Endodermal cell (in vitro differentiated cells): ENCODE measurements around the gene ACOT7. TPM values are rescaled to one million over a fixed set of nuclear protein-coding genes. Genes with fewer than 3 reads are reported as not detected.

ENCODE experiments used
- DNase-seq: peaks from one replicate; pipeline ENCODE4 v3.0.0-alpha.2; 2017
- H3K27ac ChIP-seq: 2 replicates; pipeline ENCODE4 v1.5.1; 2013; ENCODE audit warnings: mild to moderate bottlenecking, low read depth, low read length, moderate library complexity
- H3K27me3 ChIP-seq: 2 replicates; pipeline ENCODE4 v1.6.1; 2013; ENCODE audit warnings: mild to moderate bottlenecking, low read length, moderate library complexity; ENCODE audit not compliant: insufficient read depth, control insufficient read depth, poor library complexity, severe bottlenecking
- H3K36me3 ChIP-seq: 2 replicates; pipeline ENCODE4 v1.7.0; 2013; ENCODE audit warnings: mild to moderate bottlenecking, low read length, moderate library complexity; ENCODE audit not compliant: control insufficient read depth, insufficient read depth
- H3K4me1 ChIP-seq: one replicate; pipeline ENCODE4 v1.7.0; 2013; ENCODE audit warnings: low read length; ENCODE audit not compliant: control insufficient read depth, insufficient read depth
- H3K4me3 ChIP-seq: 2 replicates; pipeline ENCODE4 v1.5.1; 2013; ENCODE audit warnings: mild to moderate bottlenecking, low read length, moderate library complexity
- H3K9ac ChIP-seq: 2 replicates; pipeline ENCODE4 v1.6.1; 2013; ENCODE audit warnings: mild to moderate bottlenecking, low read length, moderate library complexity; ENCODE audit not compliant: poor library complexity, severe bottlenecking; ENCODE audit errors: extremely low read depth
- H3K9me3 ChIP-seq: 2 replicates; pipeline ENCODE4 v1.6.1; 2013; ENCODE audit warnings: mild to moderate bottlenecking, low read length, moderate library complexity; ENCODE audit not compliant: control insufficient read depth
- H3K27ac Mint-ChIP-seq: 2 replicates; pipeline ENCODE4 v1.8.0; 2020; ENCODE audit warnings: mixed read lengths
- H3K27me3 Mint-ChIP-seq: 2 replicates; pipeline ENCODE4 v1.8.0; 2021; ENCODE audit warnings: mild to moderate bottlenecking, mixed read lengths; ENCODE audit not compliant: insufficient read depth
- H3K36me3 Mint-ChIP-seq: 2 replicates; pipeline ENCODE4 v1.8.0; 2020; ENCODE audit warnings: low read depth, mixed read lengths
- H3K4me1 Mint-ChIP-seq: 2 replicates; pipeline ENCODE4 v1.8.0; 2020; ENCODE audit warnings: mixed read lengths
- H3K4me3 Mint-ChIP-seq: 2 replicates; pipeline ENCODE4 v1.8.0; 2020; ENCODE audit warnings: mild to moderate bottlenecking, moderate library complexity, mixed read lengths
- H3K9me3 Mint-ChIP-seq: 2 replicates; pipeline ENCODE4 v1.8.0; 2020; ENCODE audit warnings: mild to moderate bottlenecking, mixed read lengths
- CTCF ChIP-seq: fragments of 200-600 bp; sonication (generic); conservative IDR thresholded peaks from 2 replicates; pipeline ENCODE4 v1.5.0; 2021; ENCODE audit warnings: antibody characterized with exemption, mild to moderate bottlenecking
- WGBS, 2 experiments: methylation state at CpG; one replicate each; pipeline versions ENCODE4 v1.1.5 to v1.1.7; 2013; ENCODE audit warnings: missing lambda C conversion rate in 2 of 2, mixed read lengths in 1 of 2; ENCODE audit not compliant: insufficient coverage in 1 of 2, insufficient read length in 1 of 2; 5-methylcytosine and 5-hydroxymethylcytosine counted together
- total RNA-seq, 2 donors: library from RNA; stranded (reverse); fragmentation: NEBNext Ultra II Directional in 1 of 2; extraction: Animal tissue kit (Norgen Biotek cat#: 25700) in 1 of 2; gene quantifications; 2 replicates in 1 of 2; 3 replicates in 1 of 2; pipeline ENCODE4 v1.2.1, GENCODE V29; 2021

The ACOT7 gene
- total RNA-seq, 2 donors from 2014 or later = 51.3 to 70.7 TPM

DNA sequence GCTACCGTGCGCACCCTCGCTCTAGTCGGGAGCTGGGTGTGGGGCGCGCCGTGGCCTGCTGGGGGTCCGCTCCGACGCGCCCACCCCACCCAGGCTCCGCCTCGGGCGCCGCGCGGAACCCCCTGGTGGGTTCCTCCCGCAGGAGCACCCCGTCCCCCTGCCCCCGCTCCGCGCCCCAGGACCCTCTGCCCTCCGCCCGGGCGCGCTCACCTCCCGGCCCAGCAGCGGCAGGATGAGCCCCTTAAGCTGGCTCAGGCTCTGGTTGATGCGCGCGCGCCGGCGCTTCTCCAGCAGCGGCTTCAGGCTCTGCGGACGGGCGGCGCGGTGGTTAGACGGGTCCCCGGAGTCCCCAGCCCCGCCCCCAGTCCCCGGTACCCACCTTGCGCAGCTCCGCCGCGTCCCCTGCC is 25.8 kb upstream of the ACOT7 start:
- Histone ChIP-seq H3K9ac (no peak overlapping the region), H3K27ac (no peak overlapping the region), H3K9me3 (no peaks in the 10 kb centered on the region), H3K27me3 (peaks cover 100% of the 10 kb centered on the region), H3K36me3 (no peaks in the 10 kb centered on the region), H3K4me1 (peaks cover 4% of the 10 kb centered on the region), H3K4me3 (no peak overlapping the region)
- Mint-ChIP-seq H3K27ac (no peak overlapping the region), H3K9me3 (no peaks in the 10 kb centered on the region), H3K4me1 (peaks cover 9% of the 10 kb centered on the region), H3K36me3 (no peaks in the 10 kb centered on the region), H3K4me3 (peak overlapping the region; percentile 37), H3K27me3 (peaks cover 99% of the 10 kb centered on the region)
- no peak for TF ChIP-seq CTCF
- 4 to 16% methylated on average over 7 to 48 of the region's 48 CpGs for WGBS, 2 experiments
- peak; percentile 84 for DNase-seq

DNA sequence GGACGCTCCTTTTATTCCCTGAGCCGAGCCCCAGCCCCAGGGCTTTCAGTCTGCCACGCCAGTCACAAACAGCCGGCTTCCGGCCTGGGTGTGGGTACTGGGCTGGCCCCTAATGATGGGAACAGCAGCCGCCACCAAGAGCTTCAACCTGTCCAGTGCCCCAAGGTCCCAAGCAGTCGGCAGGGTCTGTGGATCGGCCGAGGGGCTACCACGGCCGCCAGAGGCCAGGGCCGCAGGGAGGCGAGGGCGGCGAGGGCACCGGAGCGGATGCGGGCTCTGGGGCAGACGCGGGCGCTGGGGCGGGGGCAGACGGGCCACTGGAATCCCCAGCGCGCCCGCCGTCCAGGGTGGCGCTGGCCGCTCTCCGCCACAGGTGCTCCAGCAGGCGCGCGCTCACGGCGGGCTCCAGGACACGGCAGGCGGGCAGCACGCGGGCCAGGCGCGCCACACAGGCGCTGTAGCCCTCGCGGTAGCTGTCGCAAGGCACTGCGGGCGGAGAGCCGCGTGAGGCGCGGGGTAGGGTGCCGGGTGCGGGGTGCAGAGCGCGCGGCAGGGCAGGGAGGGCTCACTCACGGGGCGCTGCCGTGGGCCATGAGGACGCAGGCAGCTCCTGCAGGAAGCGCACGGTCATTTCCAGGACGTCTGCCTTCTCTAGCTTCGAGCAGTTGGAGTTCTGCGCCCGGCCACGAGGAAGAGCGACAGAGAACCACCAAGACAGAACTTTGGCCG is 25.3 kb upstream of the ACOT7 start:
- WGBS, 2 experiments = 21 to 27% methylated on average over 29 to 69 of the region's 69 CpGs
- peak; percentile 68 for DNase-seq
- Mint-ChIP-seq H3K9me3 (no peaks in the 10 kb centered on the region), H3K27ac (no peak overlapping the region), H3K4me1 (peaks cover 4% of the 10 kb centered on the region), H3K4me3 (peak overlapping the region; percentile 37), H3K27me3 (peaks cover 99% of the 10 kb centered on the region), H3K36me3 (no peaks in the 10 kb centered on the region)
- Histone ChIP-seq H3K36me3 (no peaks in the 10 kb centered on the region), H3K27ac (no peak overlapping the region), H3K4me3 (no peak overlapping the region), H3K9me3 (no peaks in the 10 kb centered on the region), H3K27me3 (peaks cover 95% of the 10 kb centered on the region), H3K4me1 (peaks cover 4% of the 10 kb centered on the region), H3K9ac (no peak overlapping the region)
- no peak for TF ChIP-seq CTCF

DNA sequence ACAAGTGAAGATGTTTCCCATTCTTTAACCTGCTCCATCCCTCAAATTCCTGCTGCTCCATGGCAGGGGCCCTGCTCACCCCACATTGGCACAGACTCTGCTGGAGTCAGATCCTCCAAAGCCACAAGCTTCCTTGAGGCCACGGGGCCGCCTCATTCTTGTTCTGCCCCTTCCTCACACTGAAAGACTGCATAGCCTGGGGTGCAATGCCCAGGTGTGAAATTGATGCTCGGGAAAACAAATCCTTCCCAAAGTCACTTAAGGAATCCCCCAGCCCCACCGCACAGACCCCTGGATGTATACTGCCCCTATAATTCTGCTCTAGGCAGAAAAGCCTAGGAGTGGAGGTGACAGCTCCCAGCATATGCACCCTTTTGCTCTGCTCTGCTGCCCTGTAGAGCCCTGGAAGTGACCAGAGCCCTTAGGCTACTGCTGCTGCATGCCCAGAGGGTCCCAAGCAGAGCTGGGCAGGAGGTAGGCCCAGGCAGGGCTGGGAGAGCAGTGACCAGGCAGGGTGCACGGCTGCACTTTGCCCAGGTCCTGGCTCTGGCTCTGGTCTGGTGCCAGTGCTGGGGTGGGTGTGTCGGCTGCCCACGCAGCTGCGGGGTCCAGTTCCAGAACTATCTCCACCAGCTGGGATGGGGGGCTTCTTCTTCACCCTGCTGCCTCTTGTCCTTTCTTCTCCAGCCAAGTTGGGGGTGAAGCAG is 24.5 kb upstream of the ACOT7 start:
- no peak for TF ChIP-seq CTCF
- WGBS, 2 experiments = 69 to 83% methylated on average over 6 to 8 of the region's 8 CpGs
- H3K4me1 ChIP-seq = peaks cover 4% of the 10 kb centered on the region
- H3K4me3 ChIP-seq = no peak overlapping the region
- Mint-ChIP-seq H3K4me1 (peaks cover 4% of the 10 kb centered on the region), H3K36me3 (no peaks in the 10 kb centered on the region), H3K27ac (no peak overlapping the region), H3K4me3 (no peak overlapping the region), H3K9me3 (no peaks in the 10 kb centered on the region), H3K27me3 (peaks cover 99% of the 10 kb centered on the region)
- H3K27ac ChIP-seq = no peak overlapping the region
- H3K9ac ChIP-seq = no peak overlapping the region
- H3K27me3 ChIP-seq = peaks cover 88% of the 10 kb centered on the region
- no peaks in the 10 kb centered on the region for H3K36me3 ChIP-seq
- H3K9me3 ChIP-seq = no peaks in the 10 kb centered on the region
- DNase-seq = no peak
